ENCODE data around the gene HEATR5A. TPM values are rescaled to one million over a fixed set of nuclear protein-coding genes. Genes with fewer than 3 reads are reported as not detected.

The HEATR5A gene
- polyA plus RNA-seq, 2 of the 4 experiments (the other 2 are of a cell fraction), result 29.5 to 49.5 TPM

- H3K9me3 ChIP-seq, result no peaks in the 10 kb centered on the region
- ATAC-seq (no peak), DNase-seq (ENCODE audit: low read depth in 1 of 2, low spot score in 1 of 2) (no peak), FAIRE-seq (no peak)
- H3K4me2 ChIP-seq, result peak overlapping the region; percentile 87
- 61% methylated on average over 1 of the region's 1 CpG for WGBS (ENCODE audit: missing lambda C conversion rate)
- POLR2A ChIA-PET, result interaction anchor here (3.1 kb wide), 1 partner anchor 22 kb away, joined by 58 read pairs; no protein-coding TSS in a partner anchor
- TF ChIP-seq EHMT2 (IDR thresholded peaks at IDR 0.05; ENCODE audit: low read depth) (no peak), MAFK (IDR thresholded peaks at IDR 0.05; ENCODE audit: partially characterized antibody) (peak; percentile 37), CHD2 (IDR thresholded peaks at IDR 0.05; ENCODE audit: low read length, partially characterized antibody) (no peak), MAZ (IDR thresholded peaks at IDR 0.05; ENCODE audit: borderline replicate concordance, low read depth, low read length) (no peak), HDAC2 (IDR thresholded peaks at IDR 0.05) (no peak), NPAS2 (CRISPR knock-in tag; IDR thresholded peaks at IDR 0.05; ENCODE audit: borderline replicate concordance) (no peak)
- TF ChIP-seq, protein P1, sequence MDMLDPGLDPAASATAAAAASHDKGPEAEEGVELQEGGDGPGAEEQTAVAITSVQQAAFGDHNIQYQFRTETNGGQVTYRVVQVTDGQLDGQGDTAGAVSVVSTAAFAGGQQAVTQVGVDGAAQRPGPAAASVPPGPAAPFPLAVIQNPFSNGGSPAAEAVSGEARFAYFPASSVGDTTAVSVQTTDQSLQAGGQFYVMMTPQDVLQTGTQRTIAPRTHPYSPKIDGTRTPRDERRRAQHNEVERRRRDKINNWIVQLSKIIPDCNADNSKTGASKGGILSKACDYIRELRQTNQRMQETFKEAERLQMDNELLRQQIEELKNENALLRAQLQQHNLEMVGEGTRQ (IDR thresholded peaks at IDR 0.05), result no peak
- H3K4me3 ChIP-seq, result peak overlapping the region; percentile 95; the same call in 1 of the 3 replicates
- CTCF ChIA-PET, result interaction anchor here (1.1 kb wide), 1 partner anchor 18 kb away, joined by 3 read pairs; no protein-coding TSS in a partner anchor
- H3K4me1 ChIP-seq, result peaks cover 45% of the 10 kb centered on the region
- peak overlapping the region; percentile 9 to 60; a peak in 4 of 6 replicates for H3K27ac ChIP-seq
Measured at GRCh38 chr14:31418440-31418839, 1.9 kb downstream of the HEATR5A start.

DNA sequence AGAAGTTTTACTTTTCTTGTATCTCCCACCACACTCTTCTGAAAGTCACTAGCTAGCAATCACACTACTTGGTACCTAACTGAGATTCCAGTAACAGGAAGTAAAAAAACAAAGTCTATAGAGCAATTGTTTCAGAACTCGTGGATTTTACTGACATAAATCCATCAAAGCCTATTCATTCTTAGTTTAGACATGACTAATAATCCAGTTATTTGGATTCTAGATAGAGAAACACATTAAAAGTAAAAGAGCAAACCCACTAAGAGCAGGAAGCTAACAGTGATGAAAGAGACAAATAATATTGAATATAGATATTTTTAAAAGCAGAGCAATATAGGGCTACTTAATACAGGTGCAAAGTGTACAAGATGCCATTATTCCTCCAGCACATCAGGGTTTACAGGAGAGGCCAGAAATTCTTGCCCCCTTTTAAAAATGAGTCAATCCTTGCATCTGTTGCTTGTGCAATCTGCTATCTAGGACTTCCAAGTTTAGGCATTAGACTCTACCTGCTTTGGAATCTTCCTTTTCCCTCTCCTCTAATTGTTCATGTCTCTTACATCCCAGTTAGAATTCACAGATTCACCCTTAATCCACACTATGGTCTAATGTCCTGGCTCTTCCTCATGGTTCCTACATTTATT lies 6.0 kb downstream of the HEATR5A start:
- CTCF ChIA-PET, result interaction anchor here (1.3 to 1.4 kb wide), 2 partner anchors 20 to 35 kb away, joined by 3 to 4 read pairs; no protein-coding TSS in a partner anchor

GRCh38 chr14:31411218-31411727 lies 9.1 kb downstream of the HEATR5A start:
- FAIRE-seq, result no peak
- Histone ChIP-seq H3K27ac (peak overlapping the region in 1 of 2 experiments; percentile 16; a peak in 1 of 6 replicates), H3K4me2 (peak overlapping the region; percentile 47), H3K4me3 (no peak overlapping the region), H3K4me1 (peaks cover 41% of the 10 kb centered on the region), H3K9me3 (no peaks in the 10 kb centered on the region)
- ChIA-PET CTCF (interaction anchor here (1.0 kb wide), 1 partner anchor 9 kb away, joined by 3 read pairs; no protein-coding TSS in a partner anchor), POLR2A (interaction anchor here (1.8 kb wide), 1 partner anchor 9 kb away, joined by 7 read pairs; the partner anchor contains the start of gene HEATR5A)
- 15% methylated on average over 2 of the region's 2 CpGs for whole genome bisulfite sequencing (ENCODE audit: missing lambda C conversion rate)
- no peak for ATAC-seq
- TF ChIP-seq ZNF302 (CRISPR knock-in tag; IDR thresholded peaks at IDR 0.05) (no peak), CHD2 (IDR thresholded peaks at IDR 0.05; ENCODE audit: low read length, partially characterized antibody) (no peak), RCOR1 (IDR thresholded peaks at IDR 0.05; ENCODE audit: low read depth, low read length) (no peak), HOXA7 (CRISPR knock-in tag; IDR thresholded peaks at IDR 0.05) (no peak), RARB (CRISPR knock-in tag; IDR thresholded peaks at IDR 0.05) (no peak)
- TF ChIP-seq, protein P2, sequence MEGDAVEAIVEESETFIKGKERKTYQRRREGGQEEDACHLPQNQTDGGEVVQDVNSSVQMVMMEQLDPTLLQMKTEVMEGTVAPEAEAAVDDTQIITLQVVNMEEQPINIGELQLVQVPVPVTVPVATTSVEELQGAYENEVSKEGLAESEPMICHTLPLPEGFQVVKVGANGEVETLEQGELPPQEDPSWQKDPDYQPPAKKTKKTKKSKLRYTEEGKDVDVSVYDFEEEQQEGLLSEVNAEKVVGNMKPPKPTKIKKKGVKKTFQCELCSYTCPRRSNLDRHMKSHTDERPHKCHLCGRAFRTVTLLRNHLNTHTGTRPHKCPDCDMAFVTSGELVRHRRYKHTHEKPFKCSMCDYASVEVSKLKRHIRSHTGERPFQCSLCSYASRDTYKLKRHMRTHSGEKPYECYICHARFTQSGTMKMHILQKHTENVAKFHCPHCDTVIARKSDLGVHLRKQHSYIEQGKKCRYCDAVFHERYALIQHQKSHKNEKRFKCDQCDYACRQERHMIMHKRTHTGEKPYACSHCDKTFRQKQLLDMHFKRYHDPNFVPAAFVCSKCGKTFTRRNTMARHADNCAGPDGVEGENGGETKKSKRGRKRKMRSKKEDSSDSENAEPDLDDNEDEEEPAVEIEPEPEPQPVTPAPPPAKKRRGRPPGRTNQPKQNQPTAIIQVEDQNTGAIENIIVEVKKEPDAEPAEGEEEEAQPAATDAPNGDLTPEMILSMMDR (IDR thresholded peaks at IDR 0.05), result no peak
- no peak for DNase-seq (ENCODE audit: low read depth in 1 of 2, low spot score in 1 of 2)

More for the DNA sequence above, 6.0 kb downstream of the HEATR5A start:
- Histone ChIP-seq H3K4me3 (no peak overlapping the region), H3K9me3 (no peaks in the 10 kb centered on the region), H3K4me1 (peaks cover 53% of the 10 kb centered on the region), H3K27ac (peak overlapping the region; percentile 10 to 44; a peak in 5 of 6 replicates), H3K4me2 (peak overlapping the region; percentile 55)
- POLR2A ChIA-PET, result no interaction called here
- 0% methylated on average over 1 of the region's 1 CpG for WGBS (ENCODE audit: missing lambda C conversion rate)
- no peak for TF ChIP-seq REST (IDR thresholded peaks at IDR 0.05)
- TF ChIP-seq CEBPB (IDR thresholded peaks at IDR 0.05), result peak; percentile 48 to 58; a peak in 3 of 4 replicates
- DNase-seq (ENCODE audit: low read depth in 1 of 2, low spot score in 1 of 2) (peak in 1 of 2 experiments; percentile 13), ATAC-seq (peak; percentile 70 to 80), FAIRE-seq (no peak)
